Measurements from ENCODE around the gene BCR.

Gene BCR

DNA sequence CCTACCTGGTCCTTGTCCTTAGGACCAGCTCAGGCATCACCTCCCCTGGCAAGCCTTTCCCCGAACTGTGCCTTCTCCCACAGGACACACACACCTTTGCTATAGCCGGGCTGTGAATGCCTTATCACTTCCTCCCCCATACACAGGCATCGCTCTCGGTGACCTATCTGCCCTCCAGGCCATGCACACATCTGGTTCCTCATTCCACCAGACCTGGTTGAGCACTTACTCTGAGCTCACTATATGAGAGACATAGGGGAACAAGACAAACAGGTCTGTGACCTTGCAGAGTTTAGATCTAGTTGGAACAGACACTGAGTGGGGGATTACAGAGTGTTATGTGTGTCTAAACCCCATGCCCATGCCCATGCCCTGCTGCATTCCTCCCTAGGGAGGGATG lies 3.1 kb upstream of the BCR start:
- no peak for DNase-seq (ENCODE audit: low spot score)

DNA sequence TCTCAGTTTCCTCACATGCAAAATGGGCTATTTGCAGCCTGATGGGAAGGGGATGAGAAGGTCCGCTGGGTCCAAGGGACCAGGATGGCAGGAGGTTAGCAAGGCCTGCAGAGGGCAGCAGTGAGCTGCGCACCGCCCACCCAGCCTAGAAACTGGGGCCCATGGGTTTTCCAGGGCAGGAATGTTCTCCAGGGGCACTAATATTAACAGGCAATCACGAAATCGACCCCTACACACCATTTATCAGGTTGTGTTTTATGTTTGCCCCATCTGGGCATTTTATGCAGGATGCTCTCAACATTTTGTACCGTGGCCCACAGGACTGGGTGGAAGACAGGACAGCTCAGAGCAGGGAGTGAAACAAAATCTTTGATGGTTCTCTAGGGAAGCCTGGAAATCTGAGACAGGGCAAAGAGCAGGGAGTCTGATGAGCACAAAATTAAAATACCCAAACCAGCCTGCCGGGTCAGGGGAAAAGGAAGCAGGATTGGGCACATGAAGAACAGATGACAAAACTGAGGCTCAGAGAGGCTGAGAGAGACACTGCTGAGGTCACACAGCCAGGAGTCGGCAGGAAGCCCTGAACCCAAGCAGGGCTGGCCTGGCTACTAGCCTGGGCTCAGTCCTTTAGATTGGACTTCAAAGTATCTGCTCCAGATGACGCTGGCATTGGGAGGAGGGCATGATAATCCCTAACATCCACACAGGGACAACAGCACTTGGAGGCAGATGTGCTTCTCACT lies 1.6 kb upstream of the BCR start:
- DNase-seq (ENCODE audit: low spot score), result peak; percentile 64

DNA sequence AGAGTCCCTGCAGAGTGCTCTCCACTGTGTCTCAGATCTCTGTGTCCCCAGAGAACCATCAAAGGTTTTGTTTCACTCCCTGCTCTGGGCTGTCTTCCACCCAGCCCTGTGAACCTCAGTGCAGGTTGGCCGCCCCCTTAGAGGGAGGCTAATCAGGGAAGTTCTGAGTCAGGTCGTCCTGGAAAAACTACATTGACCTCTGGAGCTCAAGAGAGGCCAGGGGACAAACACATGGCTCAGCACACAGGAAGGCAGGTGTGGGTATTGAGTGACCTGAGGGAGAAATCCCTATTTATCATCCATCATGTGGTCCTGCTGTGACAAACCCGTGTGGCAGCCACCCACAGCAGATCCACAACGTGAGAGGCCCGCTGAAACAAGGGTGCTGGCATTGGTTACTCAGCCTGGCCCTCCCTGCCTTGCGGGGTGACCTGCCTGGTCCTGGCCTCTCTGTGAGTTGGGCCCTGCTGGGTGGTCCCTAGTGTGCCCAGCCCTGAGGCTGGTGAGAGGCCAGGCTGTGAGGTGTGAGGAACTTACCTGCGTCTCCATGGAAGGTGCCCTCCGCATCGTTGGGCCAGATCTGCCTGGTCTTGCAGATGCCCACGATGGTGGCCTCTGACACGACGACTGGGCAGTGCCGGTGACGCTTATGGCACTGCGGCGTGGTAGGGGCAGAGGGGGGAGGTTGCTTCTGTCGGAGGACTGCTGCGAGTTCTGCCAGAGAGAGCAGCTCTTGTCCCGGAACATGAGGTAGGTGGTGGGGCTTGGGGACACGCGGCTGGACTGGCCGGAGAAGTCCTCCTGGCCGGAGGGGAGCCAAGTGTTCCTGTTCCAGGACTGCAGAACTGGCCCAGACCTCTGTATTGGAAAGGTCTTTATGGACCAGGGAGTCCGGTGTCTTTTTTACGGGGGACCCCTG lies 669 bp upstream of the BCR start:
- no peak for DNase-seq (ENCODE audit: low spot score)

DNA sequence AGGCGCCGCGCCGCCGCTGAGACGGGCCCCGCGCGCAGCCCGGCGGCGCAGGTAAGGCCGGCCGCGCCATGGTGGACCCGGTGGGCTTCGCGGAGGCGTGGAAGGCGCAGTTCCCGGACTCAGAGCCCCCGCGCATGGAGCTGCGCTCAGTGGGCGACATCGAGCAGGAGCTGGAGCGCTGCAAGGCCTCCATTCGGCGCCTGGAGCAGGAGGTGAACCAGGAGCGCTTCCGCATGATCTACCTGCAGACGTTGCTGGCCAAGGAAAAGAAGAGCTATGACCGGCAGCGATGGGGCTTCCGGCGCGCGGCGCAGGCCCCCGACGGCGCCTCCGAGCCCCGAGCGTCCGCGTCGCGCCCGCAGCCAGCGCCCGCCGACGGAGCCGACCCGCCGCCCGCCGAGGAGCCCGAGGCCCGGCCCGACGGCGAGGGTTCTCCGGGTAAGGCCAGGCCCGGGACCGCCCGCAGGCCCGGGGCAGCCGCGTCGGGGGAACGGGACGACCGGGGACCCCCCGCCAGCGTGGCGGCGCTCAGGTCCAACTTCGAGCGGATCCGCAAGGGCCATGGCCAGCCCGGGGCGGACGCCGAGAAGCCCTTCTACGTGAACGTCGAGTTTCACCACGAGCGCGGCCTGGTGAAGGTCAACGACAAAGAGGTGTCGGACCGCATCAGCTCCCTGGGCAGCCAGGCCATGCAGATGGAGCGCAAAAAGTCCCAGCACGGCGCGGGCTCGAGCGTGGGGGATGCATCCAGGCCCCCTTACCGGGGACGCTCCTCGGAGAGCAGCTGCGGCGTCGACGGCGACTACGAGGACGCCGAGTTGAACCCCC lies 798 bp downstream of the BCR start:
- peak; percentile 26 for DNase-seq (ENCODE audit: low spot score)

DNA sequence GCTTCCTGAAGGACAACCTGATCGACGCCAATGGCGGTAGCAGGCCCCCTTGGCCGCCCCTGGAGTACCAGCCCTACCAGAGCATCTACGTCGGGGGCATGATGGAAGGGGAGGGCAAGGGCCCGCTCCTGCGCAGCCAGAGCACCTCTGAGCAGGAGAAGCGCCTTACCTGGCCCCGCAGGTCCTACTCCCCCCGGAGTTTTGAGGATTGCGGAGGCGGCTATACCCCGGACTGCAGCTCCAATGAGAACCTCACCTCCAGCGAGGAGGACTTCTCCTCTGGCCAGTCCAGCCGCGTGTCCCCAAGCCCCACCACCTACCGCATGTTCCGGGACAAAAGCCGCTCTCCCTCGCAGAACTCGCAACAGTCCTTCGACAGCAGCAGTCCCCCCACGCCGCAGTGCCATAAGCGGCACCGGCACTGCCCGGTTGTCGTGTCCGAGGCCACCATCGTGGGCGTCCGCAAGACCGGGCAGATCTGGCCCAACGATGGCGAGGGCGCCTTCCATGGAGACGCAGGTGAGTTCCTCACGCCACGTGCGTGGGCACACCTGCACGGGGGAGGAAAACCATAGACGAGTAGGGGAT lies 1.5 kb downstream of the BCR start:
- no peak for DNase-seq (ENCODE audit: low spot score)

DNA sequence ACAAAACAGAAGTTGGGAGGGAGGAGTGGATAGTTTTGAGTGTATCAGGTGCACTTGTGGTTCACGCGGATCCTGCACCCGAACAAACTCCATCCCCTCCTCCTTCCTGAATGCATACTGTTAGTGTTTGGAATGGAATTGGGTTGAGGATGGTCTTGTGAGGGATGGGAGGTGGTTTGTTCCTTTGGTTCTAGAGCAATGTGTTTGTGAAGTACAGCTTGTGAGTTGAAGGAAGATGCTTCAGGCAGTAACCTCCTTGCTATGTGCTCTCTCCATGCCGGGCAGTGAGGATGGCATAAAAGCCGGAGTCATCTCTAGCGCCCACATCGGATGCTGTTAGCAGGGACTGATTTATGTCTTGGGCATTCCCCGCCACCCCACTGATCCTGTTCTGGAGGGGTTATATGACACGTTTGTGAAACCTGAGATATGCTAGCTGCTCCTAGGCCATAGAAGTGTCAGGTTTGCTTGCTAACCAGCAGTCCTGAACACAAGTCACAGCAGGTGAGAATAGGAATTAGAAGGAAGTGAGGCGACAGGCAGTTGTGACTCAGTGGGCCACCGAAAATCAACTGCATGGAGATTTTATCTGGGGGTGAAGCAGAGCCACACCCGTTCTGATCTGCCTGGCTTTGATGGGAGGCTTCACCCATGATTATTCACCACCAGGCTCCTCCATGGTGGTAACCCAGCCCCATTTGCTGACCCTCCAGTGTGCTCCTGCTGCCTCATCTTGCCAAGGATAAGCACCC lies 2.2 kb downstream of the BCR start:
- DNase-seq (ENCODE audit: low spot score), result peak; percentile 57

DNA sequence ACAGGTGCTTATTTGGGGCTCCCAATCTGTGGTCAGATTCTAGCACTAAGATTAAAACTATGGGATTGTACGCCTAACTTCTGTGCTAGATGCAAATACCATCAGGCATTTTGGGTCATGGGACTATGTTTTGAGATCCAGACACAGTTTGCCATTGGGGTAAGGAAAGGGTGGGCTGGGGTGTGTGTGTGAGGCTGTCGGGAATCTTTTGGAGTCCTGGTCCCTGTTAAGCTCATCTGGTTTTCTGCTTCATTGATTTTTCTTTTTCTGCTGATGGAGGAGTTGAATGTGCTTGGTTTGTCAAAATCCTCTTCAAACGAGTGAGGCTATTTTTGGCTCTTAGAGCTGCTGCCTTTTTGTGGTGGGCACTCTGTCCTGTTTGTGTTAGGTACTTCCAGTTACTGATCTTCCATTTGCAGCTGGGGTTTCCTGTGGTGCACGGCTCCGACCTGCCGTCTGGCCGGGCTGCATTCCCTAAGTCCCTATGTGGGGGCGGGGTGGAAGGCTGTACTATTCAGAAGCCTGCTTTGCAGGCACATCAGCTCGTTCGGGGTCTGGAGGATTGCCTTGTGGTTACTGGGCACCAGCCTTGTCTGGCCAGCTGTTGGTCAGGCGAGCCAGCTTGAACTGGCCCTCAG lies 2.9 kb downstream of the BCR start:
- DNase-seq (ENCODE audit: low spot score), result no peak

DNA sequence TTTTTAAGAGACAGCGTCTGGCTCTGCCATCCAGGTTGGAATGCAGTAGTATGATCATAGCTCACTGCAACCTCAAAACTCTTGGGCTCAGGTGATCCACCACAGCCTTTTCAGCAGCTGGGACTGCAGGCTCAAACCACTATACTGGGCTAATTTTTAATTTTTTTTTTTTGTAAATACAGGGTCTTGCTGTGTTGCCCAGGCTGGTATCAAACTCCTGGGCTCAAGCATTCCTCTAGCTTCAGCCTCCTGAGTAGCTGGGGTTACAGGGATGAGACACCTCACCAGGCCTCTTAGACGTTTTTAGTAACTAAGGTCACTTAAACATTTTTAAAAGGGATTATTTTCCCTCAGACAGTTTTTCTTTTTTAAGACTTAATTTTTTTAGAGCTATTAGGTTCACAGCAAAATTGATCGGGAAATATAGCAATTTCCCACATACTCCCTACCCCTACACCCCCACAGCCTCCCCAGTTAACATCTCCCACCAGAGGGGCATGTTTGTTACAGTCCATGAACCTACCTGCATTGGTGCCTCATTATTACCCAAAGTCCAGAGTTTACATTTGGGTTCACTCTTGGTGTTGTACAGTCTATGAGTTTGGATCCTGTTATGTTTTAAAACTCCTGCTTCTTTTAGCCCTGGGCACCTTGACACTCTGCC lies 3.9 kb downstream of the BCR start:
- no peak for DNase-seq (ENCODE audit: low spot score)

DNA sequence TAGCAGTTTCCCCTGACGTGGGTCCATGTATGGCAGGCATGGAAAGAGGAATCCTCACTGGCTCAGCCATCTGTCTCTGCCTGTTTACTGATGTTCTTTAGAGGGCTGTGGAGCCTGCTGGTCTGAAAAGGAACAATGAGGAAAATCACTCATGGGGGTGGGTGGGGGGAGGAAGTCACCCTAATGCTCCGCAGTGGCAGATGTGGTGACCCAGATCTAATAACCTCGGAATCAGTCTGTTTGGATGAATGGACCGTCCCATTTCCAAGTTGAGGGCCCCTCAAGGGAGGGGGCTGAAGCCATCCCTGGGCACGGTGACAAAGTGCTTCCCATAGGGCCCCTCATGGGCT lies 4.4 kb downstream of the BCR start:
- no peak for DNase-seq (ENCODE audit: low spot score)

DNA sequence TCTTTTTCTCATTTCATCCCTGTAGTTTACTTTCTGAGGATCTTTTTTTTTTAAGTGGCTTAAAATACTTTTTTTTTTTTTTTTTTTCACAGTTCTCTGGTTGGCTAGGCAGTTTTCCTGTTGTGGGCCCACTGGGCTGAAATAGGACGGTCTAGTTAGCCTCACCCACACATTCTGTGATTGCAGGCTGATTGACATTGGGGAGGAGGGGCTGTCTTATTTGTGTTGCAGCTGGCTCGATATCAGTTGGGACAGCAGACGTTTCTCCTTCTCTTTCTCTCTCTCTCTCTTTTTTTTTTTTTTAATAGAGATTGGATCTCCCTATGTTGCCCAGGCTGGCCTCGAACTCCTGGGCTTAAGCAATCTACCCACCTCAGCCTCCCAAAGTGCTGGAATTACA lies 6.9 kb downstream of the BCR start:
- no peak for DNase-seq (ENCODE audit: low spot score)

DNA sequence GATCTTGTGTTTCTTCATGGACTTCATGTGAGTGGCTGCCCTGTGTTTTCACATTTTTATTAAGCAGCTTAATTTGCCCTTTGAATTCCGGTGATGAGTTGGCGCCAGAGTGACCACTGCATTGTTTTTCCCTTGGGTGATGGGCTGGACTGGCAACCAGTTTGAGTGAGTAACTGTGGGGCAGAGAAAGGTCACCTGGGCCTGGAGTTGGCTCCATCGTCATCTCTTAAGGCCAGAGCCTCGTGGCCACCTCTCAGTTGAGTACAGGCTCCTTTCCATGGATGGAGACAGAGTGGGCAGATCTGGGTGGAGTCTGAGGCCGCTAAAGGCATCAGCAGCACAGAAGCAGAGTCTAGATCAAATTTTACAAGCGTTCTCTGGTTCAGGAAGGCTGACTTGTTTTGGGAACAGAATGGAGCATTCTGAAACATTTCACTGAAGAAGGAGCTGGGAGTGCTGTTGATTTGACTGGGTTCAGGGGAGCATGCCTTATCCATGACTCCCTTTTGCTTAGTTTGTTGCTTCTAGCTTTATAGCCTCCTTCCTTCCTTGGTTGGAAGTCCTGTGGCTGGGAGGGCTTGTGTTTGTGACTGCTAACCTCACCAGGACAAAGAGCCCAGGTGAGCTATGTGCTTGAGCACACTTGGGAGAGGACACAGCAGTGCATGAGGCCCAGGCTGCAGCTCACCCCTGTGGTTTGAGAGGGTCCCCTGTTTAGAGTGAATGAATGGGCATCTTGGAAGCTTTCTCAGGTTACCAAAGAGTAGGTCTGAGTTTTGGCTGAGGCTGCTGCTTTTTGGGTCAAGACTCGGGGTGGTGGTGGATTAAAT lies 7.8 kb downstream of the BCR start:
- no peak for DNase-seq (ENCODE audit: low spot score)

DNA sequence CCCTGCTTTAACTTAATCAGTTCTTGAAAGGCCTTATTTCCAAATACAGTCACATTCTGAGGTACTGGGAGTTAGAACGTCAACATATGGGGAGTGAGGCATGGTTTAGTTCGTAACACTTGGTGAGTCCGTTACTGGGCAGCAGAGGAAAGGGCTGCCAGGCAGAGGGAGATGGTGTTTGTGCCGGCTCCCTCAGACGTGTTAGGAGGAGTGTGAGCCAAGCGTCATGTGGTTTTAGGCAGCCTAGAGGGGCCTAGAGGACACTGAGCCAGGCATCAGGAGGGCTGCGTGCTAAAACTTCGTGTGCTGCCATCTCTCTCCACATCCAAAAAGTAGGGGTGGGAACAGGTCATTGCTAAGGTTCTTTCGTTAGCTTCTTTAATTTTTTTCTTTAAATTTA lies 10.2 kb downstream of the BCR start:
- DNase-seq (ENCODE audit: low spot score), result no peak

DNA sequence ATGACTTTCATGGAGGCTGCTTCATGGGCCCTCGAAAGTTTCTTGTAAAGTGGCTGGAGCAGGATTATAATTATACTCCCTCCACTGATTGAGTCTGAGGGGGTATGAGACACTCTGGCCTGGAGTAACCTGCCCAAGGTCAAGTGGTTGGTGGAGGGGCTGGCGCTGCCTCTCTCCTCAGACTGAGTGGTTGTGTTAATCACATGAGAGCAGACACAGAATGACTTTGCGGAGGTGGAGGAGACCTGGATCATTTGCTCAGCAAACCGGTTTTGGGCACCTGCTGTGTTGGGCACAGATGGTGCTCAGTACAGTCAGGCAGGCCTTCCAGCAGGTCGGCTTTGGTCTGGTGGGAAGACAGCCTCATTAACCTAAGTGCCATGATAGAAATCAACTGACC lies 11.8 kb downstream of the BCR start:
- no peak for DNase-seq (ENCODE audit: low spot score)

DNA sequence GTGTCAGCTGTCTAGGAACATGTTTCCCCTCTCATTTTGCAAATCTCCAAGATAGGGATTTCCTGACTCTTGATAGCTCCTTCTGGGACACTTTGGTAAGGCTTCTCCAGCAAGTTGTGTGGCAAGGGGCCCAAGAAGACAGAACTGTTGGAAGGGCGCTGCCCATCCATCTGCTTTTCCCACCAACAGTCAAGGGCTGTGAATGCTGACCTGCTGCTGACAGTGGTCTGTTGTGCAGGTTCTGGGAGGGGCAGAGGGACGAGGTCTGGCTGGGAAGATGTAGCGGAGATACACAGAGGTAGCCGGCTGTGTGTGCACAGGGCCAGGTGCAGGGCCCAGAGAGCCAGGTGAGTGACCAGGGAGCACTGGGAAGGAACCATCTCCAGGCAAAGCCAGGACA lies 12.2 kb downstream of the BCR start:
- DNase-seq (ENCODE audit: low spot score), result no peak

DNA sequence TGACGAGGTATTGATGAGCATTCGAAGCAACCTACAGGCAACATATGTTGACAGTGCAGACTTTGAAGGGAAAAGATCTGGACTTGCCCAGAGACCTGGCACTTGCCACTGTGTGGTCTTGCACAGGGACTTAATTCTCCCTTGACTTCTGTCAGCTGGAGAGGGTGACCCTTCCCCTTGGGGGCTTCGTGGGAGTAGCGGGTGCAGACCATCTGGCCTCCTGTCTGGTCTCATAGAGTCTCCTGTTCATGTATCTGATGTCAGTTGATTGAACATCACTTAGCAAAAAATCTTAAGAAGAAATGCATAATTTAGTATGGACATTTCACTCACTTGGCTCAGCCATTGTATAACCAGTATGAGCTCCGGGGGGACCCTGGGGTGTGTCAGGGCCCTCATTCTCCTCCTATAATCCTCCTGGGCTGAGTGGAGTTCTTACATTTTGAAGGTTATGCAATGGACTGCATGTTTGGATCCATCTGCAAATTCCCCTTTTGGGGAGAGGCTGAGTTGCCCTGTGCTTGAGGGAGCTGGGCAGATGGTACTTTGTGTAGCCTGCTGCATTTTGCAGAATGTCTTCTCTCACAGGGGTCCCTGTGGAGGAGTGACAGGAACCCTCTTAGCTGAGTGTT lies 13.0 kb downstream of the BCR start:
- DNase-seq (ENCODE audit: low spot score), result no peak

DNA sequence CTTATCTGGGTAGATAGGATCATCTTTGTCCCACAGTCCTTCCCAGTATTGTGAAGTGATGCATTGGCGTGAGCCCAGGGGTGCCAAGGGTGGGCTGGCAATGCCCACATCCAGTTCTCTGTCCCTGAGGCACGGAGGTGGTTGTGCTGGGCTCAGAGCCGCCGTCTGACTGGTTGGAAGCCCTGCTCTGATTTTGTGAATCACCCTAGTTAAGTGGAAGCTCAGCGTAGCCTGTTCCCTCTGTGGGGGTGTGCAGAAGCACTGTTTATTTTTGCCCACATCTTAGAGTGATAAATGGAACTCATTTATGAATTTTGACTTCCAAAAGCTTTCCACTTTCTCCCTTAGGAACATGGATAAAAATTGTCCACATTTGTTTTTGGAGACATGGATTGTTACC lies 13.6 kb downstream of the BCR start:
- no peak for DNase-seq (ENCODE audit: low spot score)

DNA sequence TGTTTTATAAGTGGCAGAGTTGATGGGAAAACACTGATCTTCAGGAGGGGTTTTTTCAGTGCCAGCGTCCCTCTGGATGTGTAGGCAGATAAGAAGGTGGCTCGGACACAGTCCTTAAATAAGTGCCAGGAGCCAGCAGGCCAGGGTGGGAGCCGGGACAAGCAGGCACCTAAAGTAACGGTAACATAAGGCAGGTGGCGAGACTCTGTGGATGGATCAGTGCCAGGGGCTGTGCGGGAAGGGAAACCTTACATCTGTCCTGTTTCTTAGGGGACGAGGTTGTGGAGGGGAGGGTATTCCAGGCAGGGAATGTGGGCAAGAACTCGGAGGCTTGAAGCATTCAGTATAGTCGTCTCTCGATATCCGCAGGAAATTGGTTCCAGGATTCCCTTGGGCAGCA lies 15.9 kb downstream of the BCR start:
- DNase-seq (ENCODE audit: low spot score), result no peak

DNA sequence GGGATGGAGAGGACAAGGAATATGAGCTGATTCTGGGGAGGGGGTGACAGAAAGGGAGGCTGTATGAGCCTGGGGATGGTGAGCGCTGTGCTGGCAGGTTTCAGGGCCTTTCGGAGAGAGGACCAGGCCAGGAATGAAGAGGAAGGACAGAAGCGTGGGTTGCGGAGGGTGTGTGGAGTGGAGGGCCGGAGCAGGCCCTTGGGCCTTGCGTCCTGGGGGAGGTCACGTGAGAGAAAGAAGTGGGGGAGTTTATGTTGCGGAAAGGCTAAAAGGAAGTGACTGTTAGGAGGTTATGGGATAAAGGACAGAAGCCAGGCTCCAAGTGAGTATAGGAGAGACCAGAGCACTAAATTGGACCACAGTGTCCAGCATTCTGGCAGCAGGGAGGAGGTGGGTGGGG lies 17.5 kb downstream of the BCR start:
- no peak for DNase-seq (ENCODE audit: low spot score)

DNA sequence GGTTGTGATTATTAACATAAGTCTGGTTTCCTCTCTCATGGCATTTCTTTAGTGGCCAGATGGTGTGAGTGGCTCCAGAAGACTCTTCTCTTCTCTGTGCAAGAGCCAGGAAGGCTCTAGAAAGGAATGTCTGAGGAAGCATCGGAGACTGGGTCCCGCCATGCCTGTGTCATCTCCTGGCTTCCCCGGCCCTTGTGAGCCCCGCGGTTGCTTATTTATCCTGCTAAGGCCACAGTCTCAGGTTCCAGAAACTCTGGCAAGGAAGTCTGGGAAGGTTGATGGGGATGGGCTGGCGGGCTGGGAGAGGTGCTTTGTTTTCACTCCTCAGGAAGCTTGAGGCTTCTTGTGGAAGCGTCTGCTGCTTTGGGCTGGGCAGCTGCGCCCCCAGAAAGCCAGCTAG lies 18.9 kb downstream of the BCR start:
- no peak for DNase-seq (ENCODE audit: low spot score)
